Endothelial cell of umbilical vein (primary cell): ENCODE measurements around the gene TEC. TPM values are rescaled to one million over a fixed set of nuclear protein-coding genes. Genes with fewer than 3 reads are reported as not detected.
A peak's percentile ranks its signal among the peaks of the same experiment; 100 is the strongest.

ENCODE experiments used
- BruUV-seq: library from RNA; stranded (reverse); fragments of 400-500 nt; replicated peaks from 2 replicates; lab custom pipeline; 2021; lab: Mats Ljungman, UMichigan
- CTCF ChIA-PET: fragments of 300-600, 350-600 bp; sonication (Branson Sonifier 250); formaldehyde crosslinking; loops from one replicate; lab custom pipeline; 2021; ENCODE audit warnings: antibody characterized with exemption, inconsistent platforms; lab: Charles Lee
- POLR2A ChIA-PET: fragments of 300-600, 350-600 bp; sonication (Branson Sonifier 250); formaldehyde crosslinking; loops from one replicate; lab custom pipeline; 2021; ENCODE audit warnings: antibody characterized with exemption, inconsistent platforms; lab: Charles Lee
- DNase-seq: peaks from one replicate; pipeline ENCODE4 v3.0.0-alpha.2; 2011; ENCODE audit warnings: low read depth, low spot score
- FAIRE-seq: peaks from 2 replicates; lab custom pipeline; 2011; peaks lifted over from hg19 to GRCh38; lab: Jason Lieb, UNC
- H2AFZ ChIP-seq: 2 replicates; pipeline ENCODE4 v1.6.0; 2012; ENCODE audit warnings: low read depth, low read length, control low read depth, inconsistent platforms
- H3K27ac ChIP-seq: 2 replicates; pipeline ENCODE4 v1.5.1; 2011; ENCODE audit warnings: low read depth, mild to moderate bottlenecking, control low read depth, low read length, moderate library complexity; ENCODE audit not compliant: insufficient read depth
- H3K27me3 ChIP-seq, 2 experiments: 2 replicates each; pipeline versions ENCODE4 v1.6.0 to v1.6.1; 2011; ENCODE audit warnings: low read length in 2 of 2, mixed read lengths in 1 of 2; ENCODE audit not compliant: control insufficient read depth in 2 of 2, insufficient read depth in 2 of 2
- H3K36me3 ChIP-seq, 2 experiments: 2 replicates in 1 of 2; 3 replicates in 1 of 2; pipeline ENCODE4 v1.5.1; 2011; ENCODE audit warnings: low read length in 2 of 2, mild to moderate bottlenecking in 1 of 2, moderate library complexity in 1 of 2; ENCODE audit not compliant: control insufficient read depth in 2 of 2, insufficient read depth in 2 of 2; ENCODE audit errors: extremely low read depth in 1 of 2
- H3K4me1 ChIP-seq: 3 replicates; pipeline ENCODE4 v1.5.1; 2011; ENCODE audit warnings: mild to moderate bottlenecking, low read length; ENCODE audit not compliant: control insufficient read depth, insufficient read depth; ENCODE audit errors: extremely low read depth
- H3K4me2 ChIP-seq: 2 replicates; pipeline ENCODE4 v1.6.1; 2011; ENCODE audit warnings: low read length, control low read depth, mixed read lengths; ENCODE audit not compliant: insufficient read depth
- H3K4me3 ChIP-seq, 3 experiments: fragments of 200-600 bp in 1 of 3; sonication (generic), shearing (Covaris generic) in 1 of 3; replicated peaks in 1 of 3; 2 replicates each; pipeline ENCODE4 v1.5.1; 2011 to 2016; ENCODE audit warnings: control low read depth in 3 of 3, low read length in 3 of 3, mild to moderate bottlenecking in 2 of 3, inconsistent platforms in 1 of 3, low read depth in 1 of 3, moderate library complexity in 1 of 3; ENCODE audit not compliant: insufficient read depth in 1 of 3
- H3K79me2 ChIP-seq: 2 replicates; pipeline ENCODE4 v1.6.0; 2012; ENCODE audit warnings: low read length, inconsistent platforms; ENCODE audit not compliant: control insufficient read depth, insufficient read depth
- H3K9ac ChIP-seq: replicated peaks from 2 replicates; pipeline ENCODE3; 2011; ENCODE audit warnings: low read length, control low read depth; ENCODE audit not compliant: insufficient read depth; ENCODE audit errors: extremely low read depth
- H3K9me1 ChIP-seq: replicated peaks from 3 replicates; pipeline ENCODE4 v1.6.0; 2011; ENCODE audit warnings: mild to moderate bottlenecking, low read length; ENCODE audit not compliant: control insufficient read depth, insufficient read depth; ENCODE audit errors: extremely low read depth
- H3K9me3 ChIP-seq: replicated peaks from 2 replicates; pipeline ENCODE4 v1.5.1; 2012; ENCODE audit warnings: low read length, inconsistent platforms; ENCODE audit not compliant: control insufficient read depth, insufficient read depth
- H4K20me1 ChIP-seq: replicated peaks from 2 replicates; pipeline ENCODE3; 2011; ENCODE audit warnings: mild to moderate bottlenecking, low read length; ENCODE audit not compliant: control insufficient read depth, insufficient read depth; ENCODE audit errors: extremely low read depth
- EZH2 ChIP-seq: IDR thresholded peaks from 2 replicates; pipeline ENCODE4 v1.6.1; 2012; ENCODE audit warnings: borderline replicate concordance, low read depth, mild to moderate bottlenecking, moderate library complexity, low read length, inconsistent platforms; ENCODE audit not compliant: severe bottlenecking
- FOS ChIP-seq: IDR thresholded peaks from 2 replicates; pipeline ENCODE4 v1.6.1; 2011; ENCODE audit warnings: mild to moderate bottlenecking, low read length, moderate library complexity, borderline replicate concordance; ENCODE audit not compliant: insufficient read depth
- GATA2 ChIP-seq: IDR thresholded peaks from 2 replicates; pipeline ENCODE4 v1.7.0; 2011; ENCODE audit warnings: low read depth, mild to moderate bottlenecking, moderate library complexity, mixed read lengths, low read length; ENCODE audit not compliant: insufficient read length, insufficient read depth
- JUN ChIP-seq: IDR thresholded peaks from 2 replicates; pipeline ENCODE4 v1.6.1; 2011; ENCODE audit warnings: borderline replicate concordance, low read depth; ENCODE audit not compliant: insufficient read length, insufficient read depth
- MYC ChIP-seq: IDR thresholded peaks from one replicate; pipeline ENCODE4 v1.6.1; 2011; ENCODE audit warnings: mild to moderate bottlenecking, low read depth, low read length
- POLR2A ChIP-seq: IDR thresholded peaks from 2 replicates; pipeline ENCODE4 v1.6.1; 2012; ENCODE audit warnings: low read depth, mild to moderate bottlenecking, control low read depth, low read length
- POLR2AphosphoS5 ChIP-seq: IDR thresholded peaks from 2 replicates; pipeline ENCODE4 v1.6.1; 2012; ENCODE audit warnings: low read depth, mild to moderate bottlenecking, control low read depth, low read length, moderate library complexity; ENCODE audit not compliant: insufficient read depth
- dilution Hi-C: fragments of 300-500 bp; cut with MboI; formaldehyde crosslinking; loops from one replicate; pipeline ENCODE4 v1.15.0; 2019; ENCODE audit warnings: low sequenced_read_pairs; ENCODE audit not compliant: extremely low pct_ligation_motif_present
- intact Hi-C: fragments of 100-400 bp; cut with micrococcal nuclease; formaldehyde crosslinking; loops from one replicate; pipeline ENCODE4 v1.10.0; 2022
- polyA plus RNA-seq, 4 experiments: library from polyadenylated mRNA; depleted of rRNA in 3 of 4; stranded (reverse) in 3 of 4; unstranded in 1 of 4; fragments of >200 nt; gene quantifications; 2 replicates each; pipeline versions ENCODE4 v1.2.1 to v1.2.3, GENCODE V29; 2011 to 2012; ENCODE audit warnings: missing spikeins in 1 of 4
- total RNA-seq: library from RNA; stranded (reverse); gene quantifications from 2 replicates; pipeline ENCODE4 v1.2.3, GENCODE V29; 2021
- TF ChIP-seq, protein P1 (sequence below), 2 donors: IDR thresholded peaks; 1 replicate in 1 of 2; 2 replicates in 1 of 2; pipeline ENCODE4 v1.5.1; 2011; ENCODE audit warnings: low read length in 2 of 2, mild to moderate bottlenecking in 2 of 2, moderate library complexity in 2 of 2, control low read depth in 1 of 2, inconsistent platforms in 1 of 2, low read depth in 1 of 2; ENCODE audit not compliant: insufficient read depth in 1 of 2; ENCODE audit errors: extremely low read depth in 1 of 2
- TF ChIP-seq, protein P2 (sequence below): IDR thresholded peaks from 2 replicates; pipeline ENCODE4 v1.6.1; 2011; ENCODE audit not compliant: insufficient read depth, insufficient read length

The TEC gene
- total and polyA plus RNA-seq, 2 donors (not counting 3 experiments of a cell fraction or from before 2014, with no cell fraction given), result 0.08 to 0.86 TPM

DNA sequence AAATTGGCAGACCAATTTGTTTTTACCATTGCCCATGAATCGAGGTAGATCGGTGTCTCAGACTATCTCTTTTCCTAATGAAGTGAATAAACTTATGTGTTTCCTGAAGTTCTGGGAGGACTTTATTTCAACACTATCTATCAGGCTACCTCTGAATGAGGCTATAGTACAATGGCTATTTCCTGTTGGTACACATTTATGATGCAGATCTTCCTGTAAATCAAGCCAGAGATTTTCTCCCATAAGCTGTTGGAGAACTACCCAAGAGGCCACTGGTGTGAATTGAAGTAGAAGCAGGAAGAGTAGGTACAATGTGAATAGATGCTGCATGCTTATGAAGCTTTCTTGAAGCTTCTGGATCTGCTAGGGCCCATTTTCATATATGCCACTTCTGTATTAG lies 151.6 kb downstream of the TEC start:
- no peak for TF ChIP-seq POLR2A
- no peak for TF ChIP-seq MYC
- TF ChIP-seq JUN, result no peak
- no peak for TF ChIP-seq GATA2
- TF ChIP-seq, protein P1, sequence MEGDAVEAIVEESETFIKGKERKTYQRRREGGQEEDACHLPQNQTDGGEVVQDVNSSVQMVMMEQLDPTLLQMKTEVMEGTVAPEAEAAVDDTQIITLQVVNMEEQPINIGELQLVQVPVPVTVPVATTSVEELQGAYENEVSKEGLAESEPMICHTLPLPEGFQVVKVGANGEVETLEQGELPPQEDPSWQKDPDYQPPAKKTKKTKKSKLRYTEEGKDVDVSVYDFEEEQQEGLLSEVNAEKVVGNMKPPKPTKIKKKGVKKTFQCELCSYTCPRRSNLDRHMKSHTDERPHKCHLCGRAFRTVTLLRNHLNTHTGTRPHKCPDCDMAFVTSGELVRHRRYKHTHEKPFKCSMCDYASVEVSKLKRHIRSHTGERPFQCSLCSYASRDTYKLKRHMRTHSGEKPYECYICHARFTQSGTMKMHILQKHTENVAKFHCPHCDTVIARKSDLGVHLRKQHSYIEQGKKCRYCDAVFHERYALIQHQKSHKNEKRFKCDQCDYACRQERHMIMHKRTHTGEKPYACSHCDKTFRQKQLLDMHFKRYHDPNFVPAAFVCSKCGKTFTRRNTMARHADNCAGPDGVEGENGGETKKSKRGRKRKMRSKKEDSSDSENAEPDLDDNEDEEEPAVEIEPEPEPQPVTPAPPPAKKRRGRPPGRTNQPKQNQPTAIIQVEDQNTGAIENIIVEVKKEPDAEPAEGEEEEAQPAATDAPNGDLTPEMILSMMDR (IDR thresholded peaks at IDR 0.05; ENCODE audit: extremely low read depth in 1 of 2, insufficient read depth in 1 of 2, low read depth in 1 of 2, low read length in 2 of 2), result no peak
- TF ChIP-seq, protein P2, sequence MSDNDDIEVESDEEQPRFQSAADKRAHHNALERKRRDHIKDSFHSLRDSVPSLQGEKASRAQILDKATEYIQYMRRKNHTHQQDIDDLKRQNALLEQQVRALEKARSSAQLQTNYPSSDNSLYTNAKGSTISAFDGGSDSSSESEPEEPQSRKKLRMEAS, result no peak
- no peak for TF ChIP-seq FOS
- no peak for TF ChIP-seq EZH2
- TF ChIP-seq POLR2AphosphoS5, result no peak
- ChIA-PET CTCF (interaction anchor here (1.6 to 1.9 kb wide), 2 partner anchors 9 kb away, joined by 10 read pairs; no protein-coding TSS in a partner anchor), POLR2A (no interaction called here)
- Histone ChIP-seq H2AFZ (no peak overlapping the region), H3K27me3 (no peaks in the 10 kb centered on the region), H3K9me1 (no peaks in the 10 kb centered on the region), H3K9ac (no peak overlapping the region), H3K9me3 (no peaks in the 10 kb centered on the region), H3K4me3 (no peak overlapping the region), H3K4me1 (no peaks in the 10 kb centered on the region), H4K20me1 (no peaks in the 10 kb centered on the region), H3K27ac (no peak overlapping the region), H3K36me3 (no peaks in the 10 kb centered on the region), H3K4me2 (no peak overlapping the region), H3K79me2 (no peaks in the 10 kb centered on the region)
- dilution Hi-C loops (no loop called here), intact Hi-C loops (no loop called here)
- DNase-seq (peak; percentile 20), FAIRE-seq (peak; percentile 31)
- BruUV-seq, result no TSS peak
